ENCODE results near the gene FZD10.

The FZD10 gene

GRCh38 chr12:130213249-130213648, 51.0 kb downstream of the FZD10 start:
- Histone ChIP-seq H3K27ac (ENCODE audit: low read length) (no peak overlapping the region), H2AFZ (ENCODE audit: low read length) (no peak overlapping the region), H3K4me1 (ENCODE audit: low read length) (no peaks in the 10 kb centered on the region), H3K9me3 (replicated peaks; ENCODE audit: insufficient read depth, low read length) (no peaks in the 10 kb centered on the region), H4K20me1 (ENCODE audit: insufficient read depth, low read length) (no peaks in the 10 kb centered on the region), H3K4me2 (ENCODE audit: low read depth, low read length) (no peak overlapping the region), H3K4me3 (ENCODE audit: low read length) (no peak overlapping the region), H3F3A (ENCODE audit: insufficient read depth, low read length) (no peaks in the 10 kb centered on the region), H3K79me2 (ENCODE audit: low read length) (no peaks in the 10 kb centered on the region), H3K36me3 (replicated peaks; ENCODE audit: insufficient read depth, low read length) (no peaks in the 10 kb centered on the region), H3K27me3 (replicated peaks; ENCODE audit: insufficient read depth, low read length) (no peaks in the 10 kb centered on the region), H3K9me2 (replicated peaks; ENCODE audit: insufficient read depth, low read length) (no peaks in the 10 kb centered on the region), H3K9ac (ENCODE audit: low read length) (no peak overlapping the region)
- no peak for TF ChIP-seq CTCF (IDR thresholded peaks at IDR 0.05; ENCODE audit: low read length)
- TF ChIP-seq EZH2phosphoT487 (IDR thresholded peaks at IDR 0.05; ENCODE audit: low read length) = no peak
- no peak for TF ChIP-seq EZH2 (optimal IDR thresholded peaks at IDR 0.05; ENCODE audit: low read depth, low read length)
- DNase-seq = no peak

GRCh38 chr12:130214686-130215395, 52.6 kb downstream of the FZD10 start:
- no peak overlapping the region for H3K27ac ChIP-seq (ENCODE audit: low read length)
- H3K4me3 ChIP-seq (ENCODE audit: low read length) = no peak overlapping the region
- no peaks in the 10 kb centered on the region for H3K36me3 ChIP-seq (replicated peaks; ENCODE audit: insufficient read depth, low read length)
- H3K27me3 ChIP-seq (replicated peaks; ENCODE audit: insufficient read depth, low read length) = no peaks in the 10 kb centered on the region
- H4K20me1 ChIP-seq (ENCODE audit: insufficient read depth, low read length) = no peaks in the 10 kb centered on the region
- H3K79me2 ChIP-seq (ENCODE audit: low read length) = no peaks in the 10 kb centered on the region
- DNase-seq = no peak
- no peaks in the 10 kb centered on the region for H3K9me2 ChIP-seq (replicated peaks; ENCODE audit: insufficient read depth, low read length)
- H3K4me2 ChIP-seq (ENCODE audit: low read depth, low read length) = no peak overlapping the region
- no peaks in the 10 kb centered on the region for H3K4me1 ChIP-seq (ENCODE audit: low read length)
- no peak for TF ChIP-seq EZH2phosphoT487 (IDR thresholded peaks at IDR 0.05; ENCODE audit: low read length)
- TF ChIP-seq CTCF (IDR thresholded peaks at IDR 0.05; ENCODE audit: low read length) = no peak
- no peak for TF ChIP-seq EZH2 (optimal IDR thresholded peaks at IDR 0.05; ENCODE audit: low read depth, low read length)
- no peak overlapping the region for H2AFZ ChIP-seq (ENCODE audit: low read length)
- no peak overlapping the region for H3K9ac ChIP-seq (ENCODE audit: low read length)
- H3F3A ChIP-seq (ENCODE audit: insufficient read depth, low read length) = no peaks in the 10 kb centered on the region
- no peaks in the 10 kb centered on the region for H3K9me3 ChIP-seq (replicated peaks; ENCODE audit: insufficient read depth, low read length)

All from MM.1S (cell line).